ENCODE data around the gene TBC1D2. TPM values are rescaled to one million over a fixed set of nuclear protein-coding genes. Genes with fewer than 3 reads are reported as not detected.

TBC1D2 gene
- total RNA-seq, 1 donor from 2014 or later: 2.3 TPM

- H3K4me1 Mint-ChIP-seq (ENCODE audit: unreplicated experiment): peaks cover 5% of the 10 kb centered on the region
- H3K27ac Mint-ChIP-seq (ENCODE audit: unreplicated experiment): no peak overlapping the region
- TF ChIP-seq CTCF (IDR thresholded peaks at IDR 0.05; ENCODE audit: unreplicated experiment): no peak
- DNase-seq (ENCODE audit: low spot score): no peak
- no peak overlapping the region for H3K4me3 Mint-ChIP-seq (ENCODE audit: unreplicated experiment)
- H3K36me3 Mint-ChIP-seq (ENCODE audit: low read depth, unreplicated experiment): no peaks in the 10 kb centered on the region
- peaks cover 5% of the 10 kb centered on the region for H3K27me3 Mint-ChIP-seq (ENCODE audit: unreplicated experiment)
- no peaks in the 10 kb centered on the region for H3K9me3 Mint-ChIP-seq (ENCODE audit: unreplicated experiment)
Measured at GRCh38 chr9:98251551-98251950, 3.9 kb downstream of the TBC1D2 start.

- Mint-ChIP-seq H3K36me3 (ENCODE audit: low read depth, unreplicated experiment) (no peaks in the 10 kb centered on the region), H3K9me3 (ENCODE audit: unreplicated experiment) (no peaks in the 10 kb centered on the region), H3K27me3 (ENCODE audit: unreplicated experiment) (peaks cover 2% of the 10 kb centered on the region), H3K4me1 (ENCODE audit: unreplicated experiment) (peaks cover 4% of the 10 kb centered on the region), H3K4me3 (ENCODE audit: unreplicated experiment) (no peak overlapping the region), H3K27ac (ENCODE audit: unreplicated experiment) (no peak overlapping the region)
- TF ChIP-seq CTCF (IDR thresholded peaks at IDR 0.05; ENCODE audit: unreplicated experiment): no peak
- DNase-seq (ENCODE audit: low spot score): no peak
Measured at GRCh38 chr9:98249771-98250170, 5.7 kb downstream of the TBC1D2 start.

GRCh38 chr9:98248737-98249474 lies 6.5 kb downstream of the TBC1D2 start:
- Mint-ChIP-seq H3K4me1 (ENCODE audit: unreplicated experiment) (peaks cover 4% of the 10 kb centered on the region), H3K4me3 (ENCODE audit: unreplicated experiment) (no peak overlapping the region), H3K36me3 (ENCODE audit: low read depth, unreplicated experiment) (no peaks in the 10 kb centered on the region), H3K27me3 (ENCODE audit: unreplicated experiment) (peaks cover 1% of the 10 kb centered on the region), H3K9me3 (ENCODE audit: unreplicated experiment) (no peaks in the 10 kb centered on the region), H3K27ac (ENCODE audit: unreplicated experiment) (no peak overlapping the region)
- no peak for DNase-seq (ENCODE audit: low spot score)
- TF ChIP-seq CTCF (IDR thresholded peaks at IDR 0.05; ENCODE audit: unreplicated experiment): no peak

- H3K27ac Mint-ChIP-seq (ENCODE audit: unreplicated experiment): no peak overlapping the region
- peaks cover 4% of the 10 kb centered on the region for H3K4me1 Mint-ChIP-seq (ENCODE audit: unreplicated experiment)
- H3K36me3 Mint-ChIP-seq (ENCODE audit: low read depth, unreplicated experiment): no peaks in the 10 kb centered on the region
- H3K9me3 Mint-ChIP-seq (ENCODE audit: unreplicated experiment): no peaks in the 10 kb centered on the region
- peaks cover 1% of the 10 kb centered on the region for H3K27me3 Mint-ChIP-seq (ENCODE audit: unreplicated experiment)
- TF ChIP-seq CTCF (IDR thresholded peaks at IDR 0.05; ENCODE audit: unreplicated experiment): no peak
- no peak overlapping the region for H3K4me3 Mint-ChIP-seq (ENCODE audit: unreplicated experiment)
- DNase-seq (ENCODE audit: low spot score): no peak
Measured at GRCh38 chr9:98247831-98248657, 7.4 kb downstream of the TBC1D2 start.

- no peak overlapping the region for H3K27ac Mint-ChIP-seq (ENCODE audit: unreplicated experiment)
- no peak overlapping the region for H3K4me3 Mint-ChIP-seq (ENCODE audit: unreplicated experiment)
- H3K36me3 Mint-ChIP-seq (ENCODE audit: low read depth, unreplicated experiment): no peaks in the 10 kb centered on the region
- H3K4me1 Mint-ChIP-seq (ENCODE audit: unreplicated experiment): no peaks in the 10 kb centered on the region
- no peaks in the 10 kb centered on the region for H3K27me3 Mint-ChIP-seq (ENCODE audit: unreplicated experiment)
- no peak for DNase-seq (ENCODE audit: low spot score)
- H3K9me3 Mint-ChIP-seq (ENCODE audit: unreplicated experiment): no peaks in the 10 kb centered on the region
- no peak for TF ChIP-seq CTCF (IDR thresholded peaks at IDR 0.05; ENCODE audit: unreplicated experiment)
Measured at GRCh38 chr9:98242426-98242825, 13.0 kb downstream of the TBC1D2 start.
